GM21367 (cell line): Measurements from ENCODE around the gene DCTN1.

Source experiments
- ATAC-seq: cut with Tn5 transposase; IDR thresholded peaks from one replicate; pipeline ENCODE4 v1.9.1; 2021; ENCODE audit not compliant: unreplicated experiment

Gene DCTN1

DNA sequence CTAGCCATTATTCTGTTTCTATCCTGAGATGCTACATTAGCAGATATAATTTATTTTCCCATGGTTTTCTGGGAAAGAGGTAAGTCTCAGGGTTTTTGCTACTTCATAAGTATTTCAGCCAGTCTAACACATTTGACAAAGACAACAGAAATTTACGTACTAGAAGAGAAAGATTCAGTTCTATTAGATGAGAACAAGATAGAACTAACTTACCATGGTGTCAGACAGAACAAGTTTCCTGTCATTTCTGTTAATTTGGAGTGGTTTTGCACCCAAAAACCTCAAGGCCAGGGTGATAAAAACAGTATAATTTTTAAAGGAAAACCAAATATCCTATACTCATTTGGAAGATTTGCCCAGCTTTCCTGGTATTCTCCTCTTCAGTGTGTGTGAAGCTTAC is 52.5 kb downstream of the DCTN1 start:
- no peak for ATAC-seq

DNA sequence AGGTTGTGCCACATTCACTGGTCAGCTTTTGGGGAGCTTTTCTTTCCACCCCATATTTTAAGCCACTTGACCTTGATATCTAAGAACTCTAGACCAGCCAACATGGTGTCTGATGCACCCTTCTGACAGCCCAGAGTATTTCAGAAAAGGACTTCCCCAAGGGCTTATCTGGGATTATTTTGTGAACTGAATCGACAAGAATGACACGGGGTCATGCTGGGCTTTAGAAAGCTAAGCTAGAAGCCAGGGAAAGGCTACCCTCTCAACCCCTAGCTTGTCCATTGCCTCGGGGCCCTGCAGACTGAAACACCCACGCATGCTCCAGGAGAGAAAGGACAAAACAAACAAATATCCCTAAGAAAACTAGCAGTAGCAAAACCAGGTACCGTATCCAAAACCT is 52.9 kb downstream of the DCTN1 start:
- ATAC-seq, result no peak

DNA sequence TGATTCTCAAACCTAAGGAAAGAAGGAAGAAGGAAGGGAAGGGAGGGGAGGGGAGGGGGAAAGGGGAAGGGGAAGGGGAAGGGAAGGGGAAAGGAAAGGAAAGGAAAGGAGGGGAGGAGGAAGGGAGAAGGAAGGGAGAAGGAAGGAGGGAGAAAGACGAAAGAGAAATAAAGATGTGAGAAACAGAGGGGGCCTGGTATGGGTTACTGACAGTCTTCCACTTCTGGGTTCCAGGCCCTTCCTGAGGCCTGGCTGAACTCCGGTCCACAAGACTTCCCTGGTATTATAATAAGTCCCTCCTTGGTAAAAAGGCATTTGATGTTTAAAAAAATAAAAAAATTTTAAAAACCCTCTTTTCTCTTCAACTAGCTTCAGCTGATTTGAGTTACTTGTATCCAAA is 54.3 kb downstream of the DCTN1 start:
- ATAC-seq, result no peak

DNA sequence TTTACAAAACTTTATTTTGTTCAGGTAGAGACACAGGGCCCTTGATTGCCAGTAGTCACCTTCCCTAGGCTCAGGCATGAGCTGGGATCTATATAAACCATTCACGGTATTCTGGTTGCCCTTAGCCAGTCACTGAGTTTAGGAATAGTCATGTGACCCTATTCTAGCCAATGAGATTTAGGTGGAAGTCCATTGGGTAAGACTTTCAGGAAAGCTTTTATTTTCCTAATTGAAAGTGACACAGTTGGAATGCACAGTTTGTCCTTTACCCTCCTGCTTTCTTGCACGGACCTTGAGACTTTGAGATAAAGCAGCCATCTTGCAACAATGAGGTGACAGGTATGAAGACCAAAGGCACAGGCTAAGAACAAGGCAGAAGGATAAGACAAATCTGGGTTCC is 58.4 kb downstream of the DCTN1 start:
- ATAC-seq, result no peak

DNA sequence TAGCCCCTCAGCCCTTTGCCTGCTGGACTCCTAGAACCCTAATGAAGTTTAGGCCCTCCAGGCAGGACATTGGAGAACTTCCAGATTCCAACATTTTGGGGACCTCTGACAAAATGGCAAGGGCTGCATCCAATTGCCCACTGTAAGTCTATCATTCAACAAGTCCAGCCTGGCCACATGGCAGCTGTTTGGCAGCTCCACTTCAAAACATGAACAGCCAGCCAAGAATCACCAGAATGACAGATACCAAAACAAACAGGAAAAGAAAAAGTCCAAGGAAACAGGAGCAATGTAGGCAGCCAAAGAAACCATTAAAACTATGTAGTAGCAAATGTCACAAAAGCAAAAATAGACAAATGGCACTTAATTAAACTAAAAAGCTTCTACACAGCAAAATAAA is 62.4 kb downstream of the DCTN1 start:
- ATAC-seq, result no peak

DNA sequence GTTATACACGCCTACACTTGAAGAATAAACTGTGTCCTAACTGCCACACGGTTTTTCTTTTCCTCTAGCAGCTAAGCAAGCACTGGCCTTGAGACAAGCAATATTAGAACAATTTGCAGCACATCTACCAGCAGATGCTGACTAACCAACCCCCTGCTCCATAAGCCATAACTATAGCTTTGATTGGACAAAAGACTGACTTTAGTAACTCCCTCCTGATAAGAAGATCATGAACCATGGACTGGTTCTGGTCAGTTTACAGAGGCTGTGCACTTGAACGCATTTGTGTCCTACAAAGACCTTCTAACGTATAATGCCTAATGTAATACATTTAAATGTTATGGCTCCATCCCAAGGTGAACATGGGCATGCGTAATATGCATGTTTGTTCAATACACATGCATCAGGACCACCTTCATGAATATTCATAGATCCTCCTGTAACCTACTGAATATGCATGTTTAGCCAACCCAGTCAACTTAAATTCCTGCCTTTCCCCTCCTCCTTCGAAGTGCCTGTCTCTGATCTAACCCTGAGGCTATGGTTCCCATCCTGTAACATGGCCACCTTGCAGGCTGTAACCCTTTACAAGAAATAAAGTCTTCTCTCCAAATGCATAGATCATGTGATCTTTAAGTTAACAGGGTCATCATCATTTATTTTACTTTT is 63.4 kb downstream of the DCTN1 start:
- no peak for ATAC-seq

DNA sequence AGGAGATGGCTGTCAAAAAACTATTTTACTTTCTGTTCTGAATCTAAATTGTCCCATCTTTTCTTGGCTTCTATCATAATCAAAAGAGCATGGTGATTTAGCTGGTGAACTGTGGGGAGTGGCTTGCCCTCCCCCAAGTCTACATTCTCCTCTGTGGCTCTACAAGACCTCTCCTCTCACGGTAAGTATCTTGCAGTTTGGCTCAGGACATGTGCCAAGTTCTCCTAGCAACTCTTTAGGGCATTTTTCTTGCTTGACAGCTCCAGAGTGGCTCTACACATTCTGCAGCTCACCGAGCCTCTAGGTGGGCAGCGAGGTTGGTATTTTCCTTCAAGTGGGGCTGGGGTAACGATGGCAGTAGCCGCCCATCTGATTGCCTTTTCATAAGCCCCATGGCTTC is 66.0 kb downstream of the DCTN1 start:
- no peak for ATAC-seq

DNA sequence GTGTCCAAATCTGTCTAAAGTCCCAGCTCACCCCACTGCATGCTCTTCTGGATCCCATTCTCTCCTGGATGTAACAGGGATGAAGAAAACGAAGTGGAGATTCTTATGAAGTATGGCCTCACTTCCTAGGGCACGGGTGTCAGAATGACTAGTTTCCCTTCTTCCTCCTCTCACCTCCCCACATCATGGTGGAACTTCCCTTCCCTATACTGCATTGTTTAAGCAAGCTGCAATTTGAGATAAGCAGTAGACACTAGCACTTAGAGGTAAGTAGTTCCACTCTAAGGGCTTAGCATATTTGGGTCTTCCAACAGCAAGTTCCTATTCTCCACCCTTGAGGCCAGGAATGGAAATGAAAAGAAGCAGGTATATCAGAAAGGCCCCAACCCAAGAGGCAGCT is 66.6 kb downstream of the DCTN1 start:
- no peak for ATAC-seq

DNA sequence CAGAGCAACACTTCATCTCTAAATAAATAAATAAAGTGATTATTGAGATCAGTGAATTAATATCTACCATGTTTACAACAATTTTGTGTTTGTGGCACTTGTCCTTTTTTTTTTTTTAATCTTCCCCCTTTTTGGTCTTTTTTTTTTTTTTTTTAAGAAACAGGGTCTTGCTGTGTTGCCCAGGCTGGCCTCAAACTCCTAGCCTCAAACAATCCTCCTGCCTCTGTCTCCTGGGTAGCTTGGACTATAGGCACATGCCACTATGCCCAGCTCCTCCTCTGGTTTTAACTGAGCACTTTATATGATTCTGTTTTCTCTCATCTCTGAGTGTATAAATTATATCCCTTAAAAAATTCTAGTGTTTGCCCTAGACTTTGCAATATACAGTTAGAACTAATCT is 67.2 kb downstream of the DCTN1 start:
- ATAC-seq, result no peak
